ENCODE data around the gene RAMACL.

RAMACL gene

DNA sequence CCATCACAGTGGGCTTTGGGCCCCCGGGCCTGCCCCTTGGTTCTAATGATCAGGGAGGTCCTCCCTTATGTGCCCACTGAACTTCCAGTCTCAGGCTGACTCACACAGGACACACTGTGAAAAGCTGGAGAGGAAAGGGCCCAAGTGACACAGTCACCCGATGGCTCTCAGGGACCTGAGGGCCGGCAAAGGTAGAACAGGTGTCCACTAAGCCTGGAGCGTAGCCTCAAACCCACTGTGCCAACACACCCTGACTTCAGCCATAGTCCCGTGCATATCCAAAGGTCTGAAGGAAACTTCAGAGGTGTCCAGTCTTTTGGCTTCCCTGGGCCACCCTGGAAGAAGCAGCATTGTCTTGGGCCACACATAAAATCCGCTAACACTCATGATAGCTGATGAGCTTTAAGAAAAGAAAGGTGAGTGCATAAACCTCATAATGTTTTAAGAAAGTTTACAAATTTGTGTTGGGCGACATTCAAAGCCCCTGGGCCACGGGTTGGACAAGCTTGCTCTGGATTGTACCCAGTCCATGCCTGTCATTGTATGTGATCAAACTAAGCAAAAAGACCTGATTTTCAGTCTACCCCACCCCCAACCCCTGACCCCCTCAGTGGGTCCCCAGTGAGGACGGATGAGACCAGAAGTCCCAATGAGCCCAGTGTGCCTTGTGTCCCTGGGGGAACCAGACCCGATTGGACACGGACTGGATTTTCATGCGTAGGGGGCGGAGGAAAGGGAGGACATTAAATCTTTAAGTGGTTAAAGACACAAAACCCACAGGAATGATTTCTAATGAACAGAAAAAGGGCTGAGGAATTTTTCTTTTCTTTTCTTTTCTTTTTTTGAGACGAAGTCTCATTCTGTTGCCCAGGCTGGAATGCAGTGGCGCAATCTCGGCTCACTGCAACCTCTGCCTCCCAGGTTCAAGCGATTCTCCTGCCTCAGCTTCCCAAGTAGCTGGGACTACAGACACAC lies 6.1 kb downstream of the RAMACL start:
- in situ Hi-C loops (cut with MboI; ENCODE audit: low sequenced_read_pairs), result no loop called here

DNA sequence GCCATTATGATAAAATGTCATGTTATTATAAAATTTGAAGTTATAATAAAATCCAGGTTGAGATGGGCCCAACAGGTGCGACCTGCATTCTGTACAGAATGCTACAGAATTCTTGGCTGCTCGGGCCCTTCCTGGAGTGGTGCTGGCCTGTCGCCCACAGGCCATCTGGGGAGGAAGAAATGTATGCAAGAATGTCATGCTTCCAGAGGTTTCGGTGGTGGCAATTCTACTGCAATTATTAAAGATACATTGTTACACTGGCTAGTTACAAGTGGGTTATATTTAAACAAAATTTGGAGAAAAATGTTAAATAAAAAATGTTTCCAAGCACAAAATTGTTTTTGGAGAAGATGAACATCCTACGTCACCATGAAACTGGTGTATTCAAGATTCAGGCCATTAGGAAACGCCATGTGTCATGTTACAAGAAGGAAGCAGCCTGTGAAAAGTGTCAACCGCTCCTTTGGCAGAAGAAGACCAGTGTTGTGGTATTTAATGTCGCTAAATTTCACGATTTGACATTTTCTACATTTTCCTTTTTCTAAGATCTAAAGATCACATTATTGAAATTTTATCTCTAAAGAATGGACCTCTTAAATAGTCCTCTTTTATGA lies 7.1 kb downstream of the RAMACL start:
- in situ Hi-C loops (cut with MboI; ENCODE audit: low sequenced_read_pairs), result no loop called here

DNA sequence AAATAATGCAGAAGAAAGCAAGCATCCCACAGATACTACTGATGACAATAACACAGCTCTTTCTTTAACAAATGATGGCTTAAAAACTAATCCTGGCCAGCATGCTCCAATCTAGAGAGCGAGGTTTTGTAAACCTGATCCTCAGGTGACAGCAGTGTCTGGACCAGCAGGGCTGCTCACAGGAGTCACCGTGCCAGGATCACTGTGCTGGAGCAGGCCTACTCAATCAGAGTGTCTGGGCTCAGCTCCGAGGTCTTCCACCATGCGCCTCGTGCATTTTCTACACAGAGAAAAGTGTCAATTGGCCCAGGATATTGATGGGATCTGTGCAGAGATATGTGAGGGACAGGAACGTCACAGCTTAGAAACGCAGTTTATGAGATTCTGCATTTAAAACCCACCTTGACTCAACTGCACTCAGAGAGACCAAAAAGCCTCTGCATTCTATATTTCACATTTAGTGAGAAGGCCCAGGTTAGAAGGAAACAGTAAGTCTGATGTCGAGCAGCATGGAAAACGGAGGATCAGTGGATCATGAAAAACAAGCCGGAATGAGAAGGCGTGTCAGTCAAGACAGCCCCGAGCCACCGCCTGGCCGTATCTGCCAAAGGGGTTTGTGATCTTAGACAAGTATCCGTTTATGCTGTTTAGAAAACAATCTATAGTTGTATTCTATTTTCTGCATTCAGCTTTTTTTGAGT lies 7.8 kb downstream of the RAMACL start:
- in situ Hi-C loops (cut with MboI; ENCODE audit: low sequenced_read_pairs), result no loop called here

DNA sequence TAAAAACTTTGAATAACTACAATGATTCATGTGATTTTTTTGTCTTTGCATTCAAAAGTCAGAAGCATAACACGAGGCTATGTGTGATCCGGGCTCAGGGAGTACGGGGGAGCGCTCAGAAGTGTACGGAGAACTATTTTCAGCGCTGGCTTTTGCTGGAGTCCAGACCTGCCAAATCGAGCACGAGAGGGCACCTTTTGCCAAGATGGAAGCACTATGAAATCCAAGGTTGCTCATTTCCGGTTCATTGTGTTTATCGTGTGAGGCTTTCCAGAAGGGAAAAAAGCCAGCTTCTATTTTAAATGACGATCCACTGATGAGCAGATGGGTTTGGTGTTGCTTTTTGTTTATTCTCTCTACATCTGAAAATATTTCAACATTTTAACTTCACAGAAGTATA lies 11.3 kb downstream of the RAMACL start:
- in situ Hi-C loops (cut with MboI; ENCODE audit: low sequenced_read_pairs), result no loop called here

DNA sequence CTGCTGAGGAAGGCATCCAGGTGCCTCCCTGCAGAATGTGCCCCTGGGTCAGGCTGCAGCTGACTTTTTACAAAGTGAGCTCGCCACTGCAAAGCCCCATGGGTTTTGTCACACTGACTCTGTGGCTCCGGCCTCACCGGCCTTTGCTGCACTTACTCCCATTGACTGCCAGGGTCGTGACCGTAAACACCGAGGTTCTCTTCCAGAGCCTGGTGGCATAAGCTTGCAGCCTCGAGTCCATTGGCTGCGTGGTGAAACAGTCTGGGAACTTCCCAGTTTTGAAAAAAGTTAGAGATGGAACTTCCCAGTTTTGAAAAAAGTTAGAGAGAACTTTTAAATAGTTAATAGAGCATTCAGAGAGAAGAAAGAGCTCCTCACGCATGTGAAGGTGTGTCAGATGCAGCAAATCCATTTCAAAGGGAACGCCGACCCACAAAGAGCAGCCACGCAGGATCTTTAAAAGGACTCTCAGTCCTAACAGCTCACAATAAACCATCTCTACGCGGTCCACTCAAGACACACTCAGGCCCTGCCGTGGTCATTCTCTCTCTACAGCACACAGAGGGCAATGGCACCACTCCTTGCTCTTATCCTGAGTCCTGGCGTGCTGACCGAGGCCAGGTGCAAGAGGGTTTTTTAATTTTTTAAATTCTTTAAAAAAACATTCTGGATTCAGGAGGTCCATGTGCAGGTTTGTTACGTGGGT lies 12.8 kb downstream of the RAMACL start:
- in situ Hi-C loops (cut with MboI; ENCODE audit: low sequenced_read_pairs), result no loop called here

DNA sequence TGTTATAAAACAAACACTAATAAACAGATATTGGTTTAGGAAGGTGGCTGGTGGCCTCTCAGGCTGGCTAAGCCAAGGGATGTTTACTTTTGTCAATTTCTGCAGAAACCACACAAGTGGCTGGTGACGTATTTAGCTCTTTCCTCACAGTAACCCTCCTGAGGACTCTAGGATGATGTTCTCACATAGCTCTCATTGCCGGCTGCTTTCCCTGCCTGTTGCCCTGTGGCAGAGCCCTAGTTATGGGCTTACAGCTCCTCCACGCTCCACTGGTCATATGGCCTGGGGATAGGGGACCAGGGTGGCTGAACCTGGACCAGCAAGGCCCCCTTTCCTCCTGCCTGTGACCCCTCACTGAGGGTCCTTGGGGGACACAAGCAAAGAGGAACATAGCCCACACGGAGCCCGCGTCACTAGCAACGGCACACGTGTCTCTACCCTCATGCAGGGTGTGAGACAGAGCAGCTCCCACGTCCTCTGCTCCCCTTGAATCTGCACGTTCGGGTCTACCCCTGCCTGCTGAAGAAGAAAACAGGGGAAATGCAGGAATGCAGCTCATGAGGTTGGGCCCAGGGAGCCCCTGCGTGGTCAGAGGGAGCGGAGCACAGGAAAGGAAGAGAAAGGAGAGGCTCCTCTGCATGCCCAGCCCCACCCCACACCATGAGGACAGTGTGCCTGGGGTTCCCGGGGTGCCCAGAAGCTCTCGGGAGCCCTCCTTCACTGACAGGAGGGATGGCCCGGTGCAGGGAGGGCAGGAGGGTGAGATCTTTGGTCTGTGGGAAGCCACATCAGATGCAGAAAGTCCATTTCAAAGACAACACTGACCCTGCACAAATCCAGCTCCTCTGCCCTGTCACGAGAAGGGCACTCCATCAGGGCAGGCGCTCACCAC lies 13.9 kb downstream of the RAMACL start:
- in situ Hi-C loops (cut with MboI; ENCODE audit: low sequenced_read_pairs), result no loop called here

DNA sequence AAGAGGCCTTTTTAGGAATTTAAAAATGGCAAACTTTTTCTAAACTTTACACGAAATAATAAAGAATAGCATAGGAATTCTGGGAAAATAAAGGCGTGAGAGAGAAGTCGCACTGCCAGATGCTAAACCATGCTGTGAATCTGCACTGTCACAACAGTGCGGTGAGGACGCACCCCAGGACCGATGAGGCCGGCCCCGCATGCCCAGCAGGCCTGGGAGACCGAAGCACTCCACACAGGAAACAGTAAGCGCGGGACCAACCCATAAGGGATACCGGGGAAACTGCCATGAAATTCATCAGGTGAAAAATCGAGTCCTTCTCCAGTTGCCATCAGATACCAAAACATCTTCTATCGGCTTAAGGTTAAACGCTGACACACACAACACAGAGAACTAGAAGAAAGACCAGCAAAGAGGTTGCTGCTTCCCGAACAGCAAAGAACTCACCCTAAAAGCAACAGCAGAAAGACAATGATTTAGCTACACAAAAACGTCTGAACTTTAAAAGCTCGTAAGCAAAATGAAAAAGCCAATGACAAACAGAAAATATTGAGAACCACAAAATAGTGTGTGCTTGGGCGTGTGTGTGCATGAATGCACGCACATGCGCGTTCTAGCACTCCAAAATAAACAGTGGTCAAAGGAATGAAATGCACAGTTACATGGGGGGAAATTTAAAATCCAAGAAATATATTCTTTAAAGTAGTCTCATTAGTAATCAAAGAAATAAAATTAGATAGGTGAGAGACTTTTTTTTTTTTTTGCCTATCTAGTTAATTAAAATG lies 15.4 kb downstream of the RAMACL start:
- in situ Hi-C loops (cut with MboI; ENCODE audit: low sequenced_read_pairs), result no loop called here

DNA sequence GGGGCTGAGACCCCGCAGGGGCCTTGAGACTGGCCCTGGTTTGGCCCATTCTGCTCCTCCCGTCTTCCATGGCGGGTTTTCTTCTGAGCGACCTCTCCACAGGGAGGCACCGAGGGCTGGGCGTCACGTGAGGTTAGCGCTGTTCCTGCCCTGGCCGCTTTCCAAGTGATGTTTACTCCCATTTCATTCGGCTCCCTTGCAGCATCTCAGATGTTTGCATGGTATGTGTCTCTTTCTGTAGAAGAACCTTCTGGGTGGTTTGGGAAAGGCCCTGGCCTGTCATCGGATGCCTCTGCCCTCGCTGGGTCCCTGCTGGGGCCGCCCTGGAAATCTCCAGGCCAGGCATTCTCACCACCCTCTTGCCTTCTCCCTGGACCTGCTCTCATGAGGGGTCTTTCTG lies 17.3 kb downstream of the RAMACL start:
- in situ Hi-C loops (cut with MboI; ENCODE audit: low sequenced_read_pairs), result no loop called here

DNA sequence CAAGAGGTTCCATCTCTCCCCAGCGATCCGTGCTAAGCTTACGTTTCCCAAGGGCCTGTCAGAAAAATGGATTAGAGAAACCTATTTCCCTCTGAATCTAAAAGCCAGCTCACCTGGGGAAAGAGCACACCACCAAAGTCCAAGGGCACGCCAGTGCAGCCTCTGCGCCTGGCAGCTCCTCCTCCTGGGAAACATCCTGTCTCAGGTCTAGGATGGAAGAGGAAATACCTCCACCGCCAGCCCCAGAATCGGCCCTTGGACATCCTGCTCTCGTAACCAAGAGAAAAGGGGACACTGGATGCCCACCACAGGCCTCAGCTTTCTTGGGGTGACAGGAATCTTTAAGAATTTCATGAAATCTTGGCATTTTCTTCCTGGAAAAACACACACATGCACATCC lies 18.7 kb downstream of the RAMACL start:
- in situ Hi-C loops (cut with MboI; ENCODE audit: low sequenced_read_pairs), result no loop called here

DNA sequence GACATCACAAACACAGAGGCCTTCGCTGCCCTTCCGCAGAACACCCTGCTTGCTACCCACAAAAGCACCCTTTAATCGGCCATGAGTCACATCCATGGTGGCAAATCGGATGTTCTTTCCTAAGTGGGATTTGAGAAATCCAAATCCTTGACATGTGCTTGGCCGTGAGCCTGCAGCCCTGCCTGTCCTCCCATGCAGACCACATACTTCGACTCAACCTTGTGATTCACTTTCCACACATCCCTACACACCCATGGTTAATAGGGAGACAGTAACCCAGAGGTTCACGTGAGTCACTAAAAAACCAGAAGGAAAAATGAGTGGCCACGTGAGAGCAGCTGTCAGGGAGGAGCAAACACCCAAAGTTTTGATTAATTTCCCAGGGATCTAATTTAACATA lies 19.4 kb downstream of the RAMACL start:
- in situ Hi-C loops (cut with MboI; ENCODE audit: low sequenced_read_pairs), result no loop called here

DNA sequence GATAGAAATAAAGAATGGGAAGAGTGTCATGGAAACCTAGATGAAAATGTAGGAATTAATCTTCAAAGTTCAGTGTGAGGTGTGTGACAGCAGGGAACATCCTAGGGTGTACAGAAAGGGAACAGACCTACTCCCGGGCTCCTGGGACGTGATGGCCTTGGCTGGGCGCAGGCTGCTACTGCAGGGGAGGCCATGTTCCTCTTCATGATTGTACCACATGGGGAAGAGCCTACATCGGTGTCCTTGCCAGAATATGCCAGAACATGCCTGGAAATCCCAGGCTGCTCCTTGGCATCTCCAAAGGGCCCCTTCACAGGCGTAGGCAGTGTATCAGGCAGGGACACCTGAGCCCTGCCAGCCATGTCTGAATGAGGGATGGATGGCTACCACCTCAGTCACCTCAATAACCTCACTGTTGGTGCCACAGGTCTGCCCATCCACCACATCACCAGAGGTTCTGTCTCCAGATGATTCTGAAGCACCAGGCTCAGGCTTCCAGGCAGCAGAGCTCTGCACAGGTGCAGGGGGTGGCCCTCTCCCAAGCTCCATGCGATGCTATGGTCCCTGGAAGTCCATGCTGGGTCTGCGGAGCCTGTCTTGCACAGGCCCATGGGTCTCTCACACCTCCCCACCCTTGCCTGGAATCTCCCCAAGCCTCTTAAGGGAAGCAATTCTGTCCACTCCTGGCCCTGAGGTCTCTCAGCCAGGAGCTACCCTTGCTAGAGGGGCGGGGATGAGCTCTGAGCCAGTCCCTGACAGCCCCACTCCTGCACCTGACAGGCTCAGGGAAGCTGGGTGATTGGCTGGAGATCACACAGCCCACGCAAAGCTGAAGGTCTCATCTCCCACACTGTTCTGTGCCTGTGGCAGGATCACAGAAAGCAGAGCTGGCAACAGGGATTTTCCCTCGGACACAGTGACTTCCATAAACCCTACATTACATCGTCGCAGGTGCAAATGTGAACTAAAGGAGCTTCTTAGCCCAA lies 20.2 kb downstream of the RAMACL start:
- in situ Hi-C loops (cut with MboI; ENCODE audit: low sequenced_read_pairs), result no loop called here

DNA sequence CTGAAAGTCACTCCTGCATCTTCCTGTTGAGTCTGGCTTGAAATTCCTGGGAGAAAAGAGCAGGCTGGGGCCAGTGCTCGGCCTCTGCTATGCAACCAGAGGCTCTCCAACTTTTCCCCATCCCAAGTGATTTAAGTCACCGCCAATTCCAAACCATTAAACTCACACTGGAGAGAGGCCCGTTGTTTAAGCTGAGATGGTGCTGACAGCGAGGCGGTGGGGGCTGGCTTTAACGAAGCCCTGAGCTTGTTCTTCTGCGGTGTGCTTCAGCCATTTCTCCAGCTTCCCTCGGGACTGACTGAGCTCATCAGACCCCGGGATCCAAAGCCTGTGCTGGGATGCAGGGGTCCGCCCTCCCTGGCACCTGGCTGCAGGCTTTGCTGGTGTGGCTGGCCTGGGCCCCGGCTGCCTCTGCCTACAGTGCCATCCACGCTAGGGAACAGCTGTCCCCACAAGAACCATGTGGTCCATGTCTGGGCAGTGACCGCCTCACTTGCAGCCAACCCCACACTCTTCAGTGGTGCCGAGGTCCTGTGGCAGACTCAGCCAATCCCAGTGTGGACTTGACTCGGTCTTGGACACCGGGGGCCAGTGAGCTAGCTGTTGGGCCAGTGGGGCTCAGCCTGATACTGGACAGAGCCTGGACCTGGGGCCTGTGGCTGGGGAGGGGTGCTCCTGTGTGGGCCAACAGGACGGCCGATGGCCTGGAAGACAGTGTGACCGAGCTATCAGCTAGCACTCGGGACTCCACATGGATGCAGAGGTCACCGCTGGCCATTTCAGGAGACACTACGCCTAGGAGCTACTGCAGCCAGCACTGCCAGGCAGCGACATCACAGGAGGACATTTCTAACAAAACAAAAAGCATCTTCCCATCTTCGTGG lies 21.2 kb downstream of the RAMACL start:
- in situ Hi-C loops (cut with MboI; ENCODE audit: low sequenced_read_pairs), result no loop called here

DNA sequence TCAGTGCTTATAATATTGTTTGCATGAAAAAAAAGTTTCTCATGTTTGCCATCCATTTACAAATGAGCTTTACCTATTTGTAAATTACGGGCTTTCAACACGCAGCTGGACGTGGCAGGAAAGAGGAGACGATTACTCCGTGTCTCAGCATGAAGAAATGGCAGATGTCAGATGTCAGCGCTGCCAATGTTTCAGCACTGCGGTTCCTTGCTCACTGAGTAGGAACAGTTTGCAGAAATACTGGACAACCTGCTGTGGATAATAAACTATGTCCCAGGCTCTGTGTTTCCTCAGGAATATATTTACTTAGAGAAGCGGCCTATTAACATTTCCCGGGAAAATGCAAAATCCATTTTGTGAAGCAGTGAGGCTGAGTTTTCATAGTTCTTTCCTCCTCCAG lies 22.7 kb downstream of the RAMACL start:
- in situ Hi-C loops (cut with MboI; ENCODE audit: low sequenced_read_pairs), result no loop called here

DNA sequence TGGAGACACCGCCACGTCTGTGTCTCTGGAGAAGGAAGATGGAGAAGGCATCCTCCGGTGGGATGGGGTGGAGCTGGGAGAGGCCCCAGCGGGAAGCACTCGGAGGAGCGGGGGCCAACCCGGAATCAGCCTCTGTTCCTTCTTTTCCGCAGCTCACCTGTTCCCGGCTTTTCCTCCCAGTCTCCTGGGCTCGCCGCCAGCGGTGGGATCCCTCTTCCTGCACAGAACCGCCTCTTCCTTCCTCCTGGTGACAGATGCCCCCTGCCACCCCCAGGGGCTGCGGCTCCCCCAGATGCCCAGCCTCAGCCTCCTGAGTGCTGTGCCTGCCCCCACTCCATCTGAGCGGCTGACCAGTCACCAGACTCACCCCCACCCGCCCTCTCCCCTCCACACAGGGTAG lies 23.3 kb downstream of the RAMACL start:
- in situ Hi-C loops (cut with MboI; ENCODE audit: low sequenced_read_pairs), result no loop called here

DNA sequence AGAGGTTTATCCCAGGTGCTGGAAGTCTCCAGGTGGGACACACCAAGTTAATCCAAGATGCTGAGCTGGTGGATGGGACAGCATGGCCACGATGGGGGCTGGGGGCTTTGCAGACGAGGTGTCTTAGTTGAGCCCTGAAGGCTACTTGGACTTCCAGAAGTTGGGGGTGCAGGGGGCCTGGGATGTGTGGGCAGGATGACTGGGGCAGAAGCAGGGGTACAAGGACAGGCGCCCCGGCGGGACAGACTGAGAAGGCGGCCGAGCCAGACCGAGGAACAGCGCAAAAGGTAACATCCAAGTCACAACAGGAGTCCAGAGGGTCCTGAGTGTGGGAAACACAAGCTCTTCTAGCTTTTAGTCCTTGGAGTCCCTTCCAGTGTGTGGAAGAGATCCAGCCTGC lies 23.8 kb downstream of the RAMACL start:
- in situ Hi-C loops (cut with MboI; ENCODE audit: low sequenced_read_pairs), result no loop called here

DNA sequence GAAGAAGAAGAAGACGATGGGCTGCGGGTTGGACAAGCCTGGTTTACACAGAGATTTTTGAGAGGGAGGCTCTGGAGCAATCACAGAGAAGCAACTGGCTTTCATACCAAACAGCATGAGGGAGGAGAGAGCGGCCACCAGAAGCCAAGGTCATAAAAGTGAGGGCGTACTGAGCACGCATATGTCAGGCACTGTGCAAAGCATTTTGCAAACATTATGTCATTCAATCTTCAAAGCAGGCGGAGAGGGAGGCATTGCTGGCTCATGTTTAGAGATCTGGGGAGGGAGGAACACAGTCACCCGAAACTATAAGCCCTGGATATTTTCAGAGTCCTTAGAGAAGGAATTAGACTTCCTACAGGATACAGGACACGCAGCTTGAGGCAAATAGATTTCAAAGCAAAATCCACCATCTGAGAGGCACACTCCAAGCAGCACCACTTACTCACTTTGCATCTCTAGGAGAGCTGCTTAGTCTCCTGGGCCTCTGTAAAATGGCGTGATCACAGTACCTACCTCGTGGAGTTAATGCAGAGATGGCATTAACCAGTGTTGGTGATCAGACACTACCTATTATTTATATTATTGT lies 24.6 kb downstream of the RAMACL start:
- in situ Hi-C loops (cut with MboI; ENCODE audit: low sequenced_read_pairs), result no loop called here

DNA sequence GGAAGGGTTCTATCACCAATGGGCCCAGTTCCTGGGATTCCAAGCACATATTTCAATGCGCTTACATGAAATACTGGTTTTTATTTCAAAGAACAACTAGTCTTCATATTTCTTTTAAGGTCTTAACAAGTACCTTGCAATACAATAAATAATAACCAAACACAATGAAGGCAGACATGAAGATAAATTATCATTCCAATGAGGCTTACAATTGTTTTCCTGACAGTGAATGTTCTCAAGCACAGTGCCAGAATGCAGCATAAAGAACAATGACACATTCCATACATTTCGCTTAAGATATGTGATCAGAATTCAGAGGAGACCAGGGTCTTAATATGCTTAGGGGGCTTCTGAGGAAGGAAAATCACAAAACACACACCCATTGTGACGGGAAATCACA lies 26.3 kb downstream of the RAMACL start:
- in situ Hi-C loops (cut with MboI; ENCODE audit: low sequenced_read_pairs), result no loop called here
